Right atrium auricular region (tissue), 2 donors: ENCODE measurements around the gene GEN1. TPM values are rescaled to one million over a fixed set of nuclear protein-coding genes. Genes with fewer than 3 reads are reported as not detected.

ENCODE experiments used
- DNase-seq: peaks from one replicate; pipeline ENCODE4 v3.0.0-alpha.2; 2019; ENCODE audit warnings: low spot score
- H3K27ac ChIP-seq, 2 donors: fragments of 200-600 bp; sonication (generic); 1 replicate in 1 of 2; 2 replicates in 1 of 2; pipeline ENCODE4 v1.5.1; 2016 to 2019
- H3K27me3 ChIP-seq, 2 donors: fragments of 200-600 bp; sonication (generic); one replicate each; pipeline versions ENCODE4 v1.5.1 to v1.6.0; 2017 to 2019
- H3K36me3 ChIP-seq: fragments of 200-600 bp; sonication (generic); one replicate; pipeline ENCODE4 v1.5.1; 2016
- H3K4me1 ChIP-seq, 2 donors: fragments of 200-600 bp; sonication (generic); one replicate each; pipeline versions ENCODE4 v1.5.1 to v1.6.0; 2017 to 2019
- H3K4me3 ChIP-seq, 2 donors: fragments of 200-600 bp; sonication (generic); 1 replicate in 1 of 2; 2 replicates in 1 of 2; pipeline ENCODE4 v1.5.1; 2017 to 2019; ENCODE audit warnings: mild to moderate bottlenecking in 1 of 2, moderate library complexity in 1 of 2
- H3K9me3 ChIP-seq, 2 donors: fragments of 200-600 bp; sonication (generic); one replicate each; pipeline ENCODE4 v1.5.1; 2019
- CTCF ChIP-seq, 2 donors: fragments of 200-600 bp; sonication (generic); IDR thresholded peaks; one replicate each; pipeline ENCODE4 v1.5.1; 2019; ENCODE audit warnings: antibody characterized with exemption in 2 of 2
- total RNA-seq, 2 donors: library from RNA; depleted of rRNA; stranded (reverse); fragments of >200 nt; gene quantifications; one replicate each; pipeline ENCODE4 v1.1.0, GENCODE V29; 2016

The GEN1 gene
- total RNA-seq, 2 donors from 2014 or later = 1.2 to 2.3 TPM

GRCh38 chr2:17756668-17757067 lies 2.7 kb downstream of the GEN1 start:
- Histone ChIP-seq H3K27me3 (no peaks in the 10 kb centered on the region), H3K4me3 (no peak overlapping the region), H3K9me3 (no peaks in the 10 kb centered on the region), H3K27ac (no peak overlapping the region), H3K36me3 (no peaks in the 10 kb centered on the region), H3K4me1 (peaks cover 0 to 31% of the 10 kb centered on the region in 2 donors)
- TF ChIP-seq CTCF (IDR thresholded peaks at IDR 0.05) = no peak
- no peak for DNase-seq

- no peak for TF ChIP-seq CTCF (IDR thresholded peaks at IDR 0.05)
- no peak overlapping the region for H3K4me3 ChIP-seq
- no peak for DNase-seq
- no peak overlapping the region for H3K27ac ChIP-seq
- no peaks in the 10 kb centered on the region for H3K27me3 ChIP-seq
- no peaks in the 10 kb centered on the region for H3K9me3 ChIP-seq
- H3K4me1 ChIP-seq = peaks cover 0 to 24% of the 10 kb centered on the region in 2 donors
- H3K36me3 ChIP-seq = no peaks in the 10 kb centered on the region
Observed at GRCh38 chr2:17757321-17757720, 3.4 kb downstream of the GEN1 start.

- DNase-seq = no peak
- Histone ChIP-seq H3K4me1 (peaks cover 0 to 18% of the 10 kb centered on the region in 2 donors), H3K4me3 (no peak overlapping the region), H3K27me3 (no peaks in the 10 kb centered on the region), H3K36me3 (no peaks in the 10 kb centered on the region), H3K9me3 (no peaks in the 10 kb centered on the region), H3K27ac (no peak overlapping the region)
- no peak for TF ChIP-seq CTCF (IDR thresholded peaks at IDR 0.05)
Observed at GRCh38 chr2:17758118-17758517, 4.2 kb downstream of the GEN1 start.

GRCh38 chr2:17759805-17760204 lies 5.9 kb downstream of the GEN1 start:
- no peak for TF ChIP-seq CTCF (IDR thresholded peaks at IDR 0.05)
- no peak for DNase-seq
- H3K9me3 ChIP-seq = no peaks in the 10 kb centered on the region
- H3K4me3 ChIP-seq = no peak overlapping the region
- H3K4me1 ChIP-seq = peaks cover 0 to 11% of the 10 kb centered on the region in 2 donors
- no peaks in the 10 kb centered on the region for H3K36me3 ChIP-seq
- no peak overlapping the region for H3K27ac ChIP-seq
- no peaks in the 10 kb centered on the region for H3K27me3 ChIP-seq

- TF ChIP-seq CTCF (IDR thresholded peaks at IDR 0.05) = no peak
- Histone ChIP-seq H3K27ac (no peak overlapping the region), H3K4me1 (no peaks in the 10 kb centered on the region)
Observed at GRCh38 chr2:17762451-17762850, 8.5 kb downstream of the GEN1 start.

GRCh38 chr2:17763641-17764333 lies 9.8 kb downstream of the GEN1 start:
- H3K9me3 ChIP-seq = no peaks in the 10 kb centered on the region
- no peaks in the 10 kb centered on the region for H3K4me1 ChIP-seq
- H3K36me3 ChIP-seq = no peaks in the 10 kb centered on the region
- no peak overlapping the region for H3K4me3 ChIP-seq
- no peaks in the 10 kb centered on the region for H3K27me3 ChIP-seq
- no peak for DNase-seq
- TF ChIP-seq CTCF (IDR thresholded peaks at IDR 0.05) = no peak
- H3K27ac ChIP-seq = no peak overlapping the region

More at GRCh38 chr2:17762451-17762850, 8.5 kb downstream of the GEN1 start:
- Histone ChIP-seq H3K9me3 (no peaks in the 10 kb centered on the region), H3K4me3 (no peak overlapping the region), H3K27me3 (no peaks in the 10 kb centered on the region), H3K36me3 (no peaks in the 10 kb centered on the region)
- DNase-seq = no peak
